ENCODE data around the gene SIPA1. TPM values are rescaled to one million over a fixed set of nuclear protein-coding genes. Genes with fewer than 3 reads are reported as not detected.
A peak's percentile ranks its signal among the peaks of the same experiment; 100 is the strongest.

Gene SIPA1
- total and polyA plus RNA-seq, 2 of the 13 experiments (the other 11 are each of a cell fraction or from before 2014, with no cell fraction given), result 5.8 to 7.7 TPM

GRCh38 chr11:65652511-65653228 lies 14.8 kb downstream of the SIPA1 start (continued):
- TF ChIP-seq MTF2 (CRISPR knock-in tag; IDR thresholded peaks at IDR 0.05; ENCODE audit: borderline replicate concordance) (0 out of 2 replicates have a peak, but pooled peaks have one; percentile 48), HNF4G (IDR thresholded peaks at IDR 0.05; ENCODE audit: borderline replicate concordance, low read depth, low read length) (no peak; the same call in 1 of the 2 replicates), HNF4G (CRISPR knock-in tag; IDR thresholded peaks at IDR 0.05; ENCODE audit: borderline replicate concordance, low read depth) (no peak), ISX (CRISPR knock-in tag; conservative IDR thresholded peaks at IDR 0.05) (peak; percentile 79; the same call in 1 of the 2 replicates), ZNF143 (CRISPR knock-in tag; IDR thresholded peaks at IDR 0.05) (no peak), CENPX (CRISPR knock-in tag; IDR thresholded peaks at IDR 0.05) (no peak), TIGD3 (CRISPR knock-in tag; IDR thresholded peaks at IDR 0.05; ENCODE audit: borderline replicate concordance) (0 out of 2 replicates have a peak, but pooled peaks have one; percentile 52), HCFC1 (IDR thresholded peaks at IDR 0.05; ENCODE audit: low read depth, low read length) (no peak), ZNF530 (CRISPR knock-in tag; IDR thresholded peaks at IDR 0.05; ENCODE audit: low read depth) (no peak), MIER3 (CRISPR knock-in tag; IDR thresholded peaks at IDR 0.05; ENCODE audit: borderline replicate concordance) (no peak), ZNF737 (CRISPR knock-in tag; IDR thresholded peaks at IDR 0.05; ENCODE audit: borderline replicate concordance) (no peak), MLX (CRISPR knock-in tag; IDR thresholded peaks at IDR 0.05) (no peak), KLF11 (CRISPR knock-in tag; IDR thresholded peaks at IDR 0.05) (0 out of 2 replicates have a peak, but pooled peaks have one; percentile 63), ZNF773 (CRISPR knock-in tag; IDR thresholded peaks at IDR 0.05; ENCODE audit: borderline replicate concordance) (peak; percentile 94; the same call in 1 of the 2 replicates), REST (IDR thresholded peaks at IDR 0.05; ENCODE audit: borderline replicate concordance in 1 of 2, low read depth in 1 of 2, low read length in 2 of 2) (no peak), BHLHE40 (IDR thresholded peaks at IDR 0.05; ENCODE audit: low read length) (no peak)
- TF ChIP-seq, protein P1, sequence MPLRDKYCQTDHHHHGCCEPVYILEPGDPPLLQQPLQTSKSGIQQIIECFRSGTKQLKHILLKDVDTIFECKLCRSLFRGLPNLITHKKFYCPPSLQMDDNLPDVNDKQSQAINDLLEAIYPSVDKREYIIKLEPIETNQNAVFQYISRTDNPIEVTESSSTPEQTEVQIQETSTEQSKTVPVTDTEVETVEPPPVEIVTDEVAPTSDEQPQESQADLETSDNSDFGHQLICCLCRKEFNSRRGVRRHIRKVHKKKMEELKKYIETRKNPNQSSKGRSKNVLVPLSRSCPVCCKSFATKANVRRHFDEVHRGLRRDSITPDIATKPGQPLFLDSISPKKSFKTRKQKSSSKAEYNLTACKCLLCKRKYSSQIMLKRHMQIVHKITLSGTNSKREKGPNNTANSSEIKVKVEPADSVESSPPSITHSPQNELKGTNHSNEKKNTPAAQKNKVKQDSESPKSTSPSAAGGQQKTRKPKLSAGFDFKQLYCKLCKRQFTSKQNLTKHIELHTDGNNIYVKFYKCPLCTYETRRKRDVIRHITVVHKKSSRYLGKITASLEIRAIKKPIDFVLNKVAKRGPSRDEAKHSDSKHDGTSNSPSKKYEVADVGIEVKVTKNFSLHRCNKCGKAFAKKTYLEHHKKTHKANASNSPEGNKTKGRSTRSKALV (CRISPR knock-in tag; IDR thresholded peaks at IDR 0.05), result no peak
- TF ChIP-seq, protein P2, sequence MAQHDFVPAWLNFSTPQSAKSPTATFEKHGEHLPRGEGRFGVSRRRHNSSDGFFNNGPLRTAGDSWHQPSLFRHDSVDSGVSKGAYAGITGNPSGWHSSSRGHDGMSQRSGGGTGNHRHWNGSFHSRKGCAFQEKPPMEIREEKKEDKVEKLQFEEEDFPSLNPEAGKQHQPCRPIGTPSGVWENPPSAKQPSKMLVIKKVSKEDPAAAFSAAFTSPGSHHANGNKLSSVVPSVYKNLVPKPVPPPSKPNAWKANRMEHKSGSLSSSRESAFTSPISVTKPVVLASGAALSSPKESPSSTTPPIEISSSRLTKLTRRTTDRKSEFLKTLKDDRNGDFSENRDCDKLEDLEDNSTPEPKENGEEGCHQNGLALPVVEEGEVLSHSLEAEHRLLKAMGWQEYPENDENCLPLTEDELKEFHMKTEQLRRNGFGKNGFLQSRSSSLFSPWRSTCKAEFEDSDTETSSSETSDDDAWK (CRISPR knock-in tag; IDR thresholded peaks at IDR 0.05), result no peak
- TF ChIP-seq, protein P3, sequence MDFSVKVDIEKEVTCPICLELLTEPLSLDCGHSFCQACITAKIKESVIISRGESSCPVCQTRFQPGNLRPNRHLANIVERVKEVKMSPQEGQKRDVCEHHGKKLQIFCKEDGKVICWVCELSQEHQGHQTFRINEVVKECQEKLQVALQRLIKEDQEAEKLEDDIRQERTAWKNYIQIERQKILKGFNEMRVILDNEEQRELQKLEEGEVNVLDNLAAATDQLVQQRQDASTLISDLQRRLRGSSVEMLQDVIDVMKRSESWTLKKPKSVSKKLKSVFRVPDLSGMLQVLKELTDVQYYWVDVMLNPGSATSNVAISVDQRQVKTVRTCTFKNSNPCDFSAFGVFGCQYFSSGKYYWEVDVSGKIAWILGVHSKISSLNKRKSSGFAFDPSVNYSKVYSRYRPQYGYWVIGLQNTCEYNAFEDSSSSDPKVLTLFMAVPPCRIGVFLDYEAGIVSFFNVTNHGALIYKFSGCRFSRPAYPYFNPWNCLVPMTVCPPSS (IDR thresholded peaks at IDR 0.05), result no peak
